Amniotic stem cell (primary cell): Measurements from ENCODE around the gene MAGT1.
A peak's percentile ranks its signal among the peaks of the same experiment; 100 is the strongest.
"Not testable (repeated sequence)": the region's sequence is repeated elsewhere in the genome, so short reads cannot be mapped to it uniquely, and the experiment has no call there.

Experiments used
- DNase-seq: peaks from one replicate; lab custom pipeline; 2025; lab: John Stamatoyannopoulos, UW

Gene MAGT1

GRCh38 chrX:77831544-77831943, 63.7 kb downstream of the MAGT1 start:
- not testable (repeated sequence) for DNase-seq

GRCh38 chrX:77821989-77822388, 73.2 kb downstream of the MAGT1 start:
- not testable (repeated sequence) for DNase-seq

GRCh38 chrX:77820091-77820727, 75.0 kb downstream of the MAGT1 start:
- no peak for DNase-seq

- DNase-seq, result no peak
These were observed 81.0 kb downstream of the MAGT1 start for GRCh38 chrX:77814210-77814609.

GRCh38 chrX:77802201-77802600, 93.0 kb downstream of the MAGT1 start:
- no peak for DNase-seq

GRCh38 chrX:77795124-77795523, 100.1 kb downstream of the MAGT1 start:
- DNase-seq, result no peak

- DNase-seq, result no peak
These were observed 101.3 kb downstream of the MAGT1 start for GRCh38 chrX:77793946-77794345.

GRCh38 chrX:77788050-77788449, 107.2 kb downstream of the MAGT1 start:
- DNase-seq, result no peak

GRCh38 chrX:77786365-77786680, 108.9 kb downstream of the MAGT1 start:
- no peak for DNase-seq

- DNase-seq, result peak; percentile 78
These were observed 109.5 kb downstream of the MAGT1 start, which contains the start of gene ATRX for GRCh38 chrX:77785486-77786364. TSS of gene ATRX (minus strand) at chrX:77786216. CDS start at chrX:77786001, 215 bp downstream.

GRCh38 chrX:77779695-77780094, 115.5 kb downstream of the MAGT1 start:
- DNase-seq, result no peak

- no peak for DNase-seq
These were observed 118.6 kb downstream of the MAGT1 start for GRCh38 chrX:77776659-77777058.
